GM21786 (cell line): ENCODE measurements around the gene RPS15.
"Not testable (repeated sequence)": the region's sequence is repeated elsewhere in the genome, so short reads cannot be mapped to it uniquely, and the experiment has no call there.

ENCODE experiments used
- ATAC-seq: cut with Tn5 transposase; IDR thresholded peaks from one replicate; pipeline ENCODE4 v1.9.1; 2021; ENCODE audit not compliant: unreplicated experiment

RPS15 gene

DNA sequence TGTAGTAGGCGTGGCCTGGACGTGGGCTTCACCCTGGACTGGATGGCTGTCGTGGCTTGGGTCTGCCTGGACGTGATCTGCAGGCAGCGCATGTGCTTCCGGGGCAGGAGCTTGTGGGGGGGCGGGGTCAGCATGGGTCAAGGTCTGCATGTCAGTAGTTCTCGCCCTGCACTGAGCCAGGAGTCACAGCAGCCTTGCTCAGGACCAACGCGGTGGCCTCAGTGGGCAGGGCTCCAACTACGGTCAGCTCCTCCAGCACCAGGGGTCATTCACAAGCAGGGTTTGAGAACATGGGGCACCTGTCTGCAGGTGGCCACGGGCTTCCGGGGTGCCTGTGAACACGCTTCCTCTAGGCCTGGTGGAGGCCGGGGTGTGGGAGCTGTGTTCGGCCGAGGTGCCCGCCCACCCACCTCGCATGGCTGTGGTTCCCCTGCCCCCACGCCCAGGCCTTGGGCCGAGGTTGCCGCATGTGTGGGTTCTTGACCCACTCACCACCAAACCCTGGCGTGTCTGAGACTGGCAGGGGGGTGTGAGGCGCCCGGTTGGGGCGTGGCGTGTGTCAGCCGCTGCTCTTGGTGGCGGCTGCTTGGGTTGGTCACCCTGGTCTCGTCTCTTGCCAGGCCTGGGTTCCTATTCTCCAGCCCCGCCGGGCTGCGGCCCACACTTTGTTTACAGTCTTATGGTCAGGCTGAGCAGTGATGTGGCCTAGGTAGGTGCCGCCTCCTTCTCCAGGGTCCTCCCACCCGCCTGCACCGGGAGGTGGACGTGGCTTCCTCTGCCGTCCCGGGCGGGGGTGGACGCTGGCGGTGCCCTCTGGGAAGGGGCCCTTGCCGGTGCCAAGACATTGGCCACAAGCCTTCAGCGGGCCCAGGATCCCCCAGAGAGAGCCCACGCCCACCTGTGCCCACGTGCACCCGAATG is 4.8 kb upstream of the RPS15 start:
- no peak for ATAC-seq

DNA sequence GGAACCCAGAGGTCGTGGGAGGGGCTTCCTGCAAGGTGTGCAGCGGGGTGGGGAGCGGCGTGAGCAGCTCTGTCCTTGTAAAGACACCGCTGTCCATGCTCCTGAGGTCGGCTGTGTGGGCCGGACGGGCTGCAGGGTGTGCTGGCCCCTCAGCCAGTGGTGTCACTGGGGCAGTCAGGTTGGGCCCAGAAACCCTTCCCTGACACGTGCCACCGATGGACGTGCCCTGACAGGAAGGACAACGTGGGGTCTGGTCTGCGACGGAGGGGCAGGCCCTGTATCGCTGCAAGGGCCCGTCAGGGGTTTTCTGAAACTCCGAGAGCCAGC is 4.2 kb upstream of the RPS15 start:
- no peak for ATAC-seq

DNA sequence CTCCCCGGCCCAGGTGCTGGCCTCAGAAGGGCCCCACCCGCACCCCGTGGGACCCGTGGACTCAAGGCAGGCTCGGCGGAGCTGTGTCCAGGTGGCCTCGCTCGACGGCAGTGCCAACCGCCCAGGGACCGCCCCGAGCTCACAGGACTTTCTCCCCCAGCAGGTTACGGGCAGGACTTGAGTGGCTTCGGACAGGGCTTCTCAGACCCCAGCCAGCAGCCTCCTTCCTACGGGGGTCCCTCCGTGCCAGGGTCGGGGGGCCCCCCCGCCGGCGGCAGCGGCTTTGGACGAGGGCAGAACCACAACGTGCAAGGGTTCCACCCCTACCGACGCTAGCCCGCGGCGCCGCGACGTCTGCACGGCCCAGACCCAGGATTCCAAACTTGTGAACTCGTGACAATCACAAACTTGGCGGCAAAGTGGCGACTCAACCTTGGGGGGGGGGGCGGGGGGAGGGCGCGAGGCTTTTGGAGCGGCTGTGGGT is 3.6 kb upstream of the RPS15 start:
- no peak for ATAC-seq

DNA sequence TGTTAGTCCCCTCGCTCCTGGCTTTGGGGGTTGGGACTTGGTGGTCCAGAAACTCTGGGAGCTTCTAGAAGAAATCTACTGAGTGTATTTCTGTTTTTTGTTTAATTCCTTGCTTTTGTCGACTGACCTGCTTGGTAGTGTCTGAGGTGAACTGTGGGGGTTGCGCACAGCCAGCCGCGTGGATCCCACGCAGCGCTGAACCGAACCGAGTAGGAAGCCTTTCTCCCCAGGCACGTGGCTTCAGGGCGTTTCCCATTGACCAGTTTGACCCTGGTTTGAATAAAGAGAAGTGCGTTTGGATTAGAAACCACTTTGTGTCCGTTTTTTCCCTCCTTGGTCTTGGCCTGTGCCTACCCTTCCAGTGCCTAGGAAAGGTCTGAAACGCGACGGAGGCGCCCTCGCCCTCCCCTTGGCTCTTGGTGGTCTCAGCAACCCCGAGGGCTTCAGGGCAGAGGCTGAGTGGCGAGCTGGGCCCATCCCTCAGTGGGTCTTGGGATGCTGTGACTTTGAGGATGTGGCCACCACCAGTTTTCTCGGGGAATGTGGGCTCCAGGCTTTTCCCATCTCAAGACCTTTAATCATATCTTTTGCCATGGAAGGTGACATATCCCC is 2.7 kb upstream of the RPS15 start:
- no peak for ATAC-seq

DNA sequence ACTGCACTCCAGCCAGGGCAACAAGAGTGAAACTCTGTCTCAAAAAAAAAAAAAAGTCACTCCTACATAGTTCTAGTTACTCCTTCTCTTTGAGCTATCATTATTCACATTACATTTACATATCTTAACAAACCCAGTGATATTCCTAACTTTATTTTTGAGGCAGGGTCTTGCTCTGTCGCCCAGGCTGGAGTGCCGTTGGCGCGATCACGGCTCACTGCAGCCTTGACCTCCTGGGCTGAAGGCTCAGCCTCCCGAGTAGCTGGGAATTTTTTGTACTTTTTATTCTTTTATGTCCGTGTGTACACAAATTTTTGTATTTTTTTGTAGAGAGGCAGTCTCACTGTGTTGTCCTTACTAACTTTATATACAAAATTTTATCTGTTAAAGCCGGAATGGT is 587 bp upstream of the RPS15 start:
- ATAC-seq, result no peak

DNA sequence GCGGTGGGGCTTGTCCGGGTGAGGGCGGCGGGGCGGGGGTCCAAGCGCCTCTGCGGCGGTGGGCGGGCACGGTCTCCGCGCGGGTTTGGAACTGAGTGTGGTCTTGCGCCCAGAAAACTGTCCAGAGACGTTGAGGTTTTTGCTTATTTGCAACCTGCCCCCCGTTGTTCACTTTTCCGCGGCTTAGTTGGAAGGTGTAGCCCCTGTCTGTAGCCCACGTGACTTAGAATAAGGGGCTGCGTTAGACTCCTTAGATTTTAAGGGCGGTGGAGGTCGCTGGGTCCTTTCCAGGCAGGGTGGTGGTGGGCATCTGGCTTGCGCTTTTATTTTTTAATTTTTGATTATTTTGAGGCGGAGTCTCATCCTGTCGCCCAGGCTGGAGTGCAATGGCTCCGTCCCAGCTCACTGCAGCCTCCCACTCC is 748 bp downstream of the RPS15 start:
- no peak for ATAC-seq

DNA sequence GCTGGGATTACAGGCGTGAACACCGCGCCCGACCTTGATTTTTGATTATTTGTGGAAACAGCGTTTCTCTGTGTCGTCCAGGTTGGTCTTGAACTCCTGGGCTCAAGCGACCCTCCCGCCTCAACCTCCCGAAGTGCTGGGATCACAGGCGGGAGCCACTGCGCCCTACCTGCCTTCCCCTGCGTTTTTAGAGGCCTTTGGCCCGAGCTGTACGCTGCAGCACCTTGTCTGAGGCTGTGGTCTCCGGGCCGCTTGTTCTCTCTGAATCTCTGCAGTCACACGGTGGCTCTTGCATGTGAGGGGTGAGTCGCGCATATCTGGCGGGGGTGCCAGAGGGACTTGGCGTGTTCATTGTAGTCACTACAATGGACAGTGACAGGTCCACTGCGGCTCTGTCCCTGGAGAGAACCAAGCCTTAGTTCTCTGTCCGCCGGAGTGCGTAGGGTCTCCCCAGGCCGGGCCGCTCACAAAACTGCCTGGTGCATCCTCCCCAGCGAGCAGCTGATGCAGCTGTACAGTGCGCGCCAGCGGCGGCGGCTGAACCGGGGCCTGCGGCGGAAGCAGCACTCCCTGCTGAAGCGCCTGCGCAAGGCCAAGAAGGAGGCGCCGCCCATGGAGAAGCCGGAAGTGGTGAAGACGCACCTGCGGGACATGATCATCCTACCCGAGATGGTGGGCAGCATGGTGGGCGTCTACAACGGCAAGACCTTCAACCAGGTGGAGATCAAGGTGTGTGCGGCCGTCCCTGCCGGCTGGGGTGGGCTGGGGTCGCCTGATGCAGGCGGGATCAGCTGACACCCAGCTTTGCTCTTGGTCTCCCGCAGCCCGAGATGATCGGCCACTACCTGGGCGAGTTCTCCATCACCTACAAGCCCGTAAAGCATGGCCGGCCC is 1.6 kb downstream of the RPS15 start:
- not testable (repeated sequence) for ATAC-seq

DNA sequence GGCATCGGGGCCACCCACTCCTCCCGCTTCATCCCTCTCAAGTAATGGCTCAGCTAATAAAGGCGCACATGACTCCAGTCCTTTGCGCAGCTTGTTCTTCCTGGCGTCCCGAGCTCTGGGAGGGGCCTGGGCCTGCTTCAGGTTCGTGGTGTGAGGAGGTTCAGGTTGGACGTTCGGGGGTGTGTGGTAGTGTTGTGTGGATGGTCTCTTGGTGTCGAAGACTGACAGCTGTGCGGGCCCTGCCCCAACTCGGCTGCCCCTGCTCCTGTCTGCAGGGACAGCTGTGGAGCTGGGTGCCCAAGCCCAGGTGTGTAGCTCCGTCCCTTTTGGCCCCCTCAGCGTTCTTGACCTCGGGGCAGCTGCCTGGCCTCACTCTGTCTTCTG is 2.2 kb downstream of the RPS15 start:
- no peak for ATAC-seq

DNA sequence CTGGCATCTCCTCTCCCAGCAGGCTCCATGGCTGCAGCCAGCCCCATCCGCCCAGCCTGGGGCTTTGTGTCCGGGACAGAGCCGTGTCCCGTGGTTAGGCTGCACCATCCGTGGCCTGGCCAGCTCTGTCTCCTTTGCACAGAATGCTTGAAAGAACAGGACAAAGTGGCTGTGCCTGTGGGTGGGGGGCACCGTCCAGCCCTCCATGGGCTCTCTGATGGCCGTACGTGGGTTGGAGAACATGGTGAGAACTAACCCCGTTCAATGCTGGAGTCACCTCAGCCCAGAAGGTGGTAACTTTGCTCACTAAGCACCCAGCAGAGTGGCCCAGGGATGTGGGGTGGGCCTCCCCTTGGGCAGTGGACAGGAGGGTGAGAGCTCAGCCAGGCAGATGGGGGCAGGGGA is 2.8 kb downstream of the RPS15 start:
- no peak for ATAC-seq

DNA sequence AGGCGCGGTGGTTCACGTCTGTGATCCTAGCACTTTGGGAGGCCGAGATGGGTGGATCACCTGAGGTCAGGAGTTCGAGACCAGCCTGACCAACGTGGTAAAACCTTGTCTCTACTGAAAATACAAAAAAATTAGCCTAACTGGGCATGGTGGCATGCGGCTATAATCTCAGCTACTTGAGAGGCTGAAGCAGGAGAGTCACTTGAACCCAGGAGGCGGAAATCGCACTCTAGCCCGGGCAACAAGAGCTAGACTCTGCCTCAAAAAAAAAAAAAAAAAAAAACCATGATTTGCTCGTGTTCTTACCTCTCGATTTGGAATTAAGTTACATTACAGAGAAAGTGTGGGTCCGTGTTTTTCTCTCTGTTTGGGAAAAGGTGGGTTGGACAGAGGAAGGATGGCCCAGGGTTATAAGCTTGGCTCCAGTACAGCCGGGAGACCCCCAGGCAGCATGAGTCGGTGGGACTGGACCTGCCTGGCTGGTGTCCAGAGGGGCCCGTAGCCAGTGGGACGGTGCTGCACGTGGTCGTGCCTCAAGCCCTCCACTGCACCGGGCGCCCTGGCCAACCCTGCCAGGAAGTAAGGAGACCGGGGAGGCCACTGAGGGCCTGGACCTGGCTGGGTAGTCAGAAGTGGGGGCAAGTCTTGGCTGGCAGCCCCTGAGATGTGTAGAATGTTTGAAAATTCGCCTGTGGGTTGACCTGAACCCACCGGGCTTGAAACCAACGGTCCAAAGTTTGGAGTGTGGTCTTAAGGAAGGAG is 3.7 kb downstream of the RPS15 start:
- ATAC-seq, result no peak

DNA sequence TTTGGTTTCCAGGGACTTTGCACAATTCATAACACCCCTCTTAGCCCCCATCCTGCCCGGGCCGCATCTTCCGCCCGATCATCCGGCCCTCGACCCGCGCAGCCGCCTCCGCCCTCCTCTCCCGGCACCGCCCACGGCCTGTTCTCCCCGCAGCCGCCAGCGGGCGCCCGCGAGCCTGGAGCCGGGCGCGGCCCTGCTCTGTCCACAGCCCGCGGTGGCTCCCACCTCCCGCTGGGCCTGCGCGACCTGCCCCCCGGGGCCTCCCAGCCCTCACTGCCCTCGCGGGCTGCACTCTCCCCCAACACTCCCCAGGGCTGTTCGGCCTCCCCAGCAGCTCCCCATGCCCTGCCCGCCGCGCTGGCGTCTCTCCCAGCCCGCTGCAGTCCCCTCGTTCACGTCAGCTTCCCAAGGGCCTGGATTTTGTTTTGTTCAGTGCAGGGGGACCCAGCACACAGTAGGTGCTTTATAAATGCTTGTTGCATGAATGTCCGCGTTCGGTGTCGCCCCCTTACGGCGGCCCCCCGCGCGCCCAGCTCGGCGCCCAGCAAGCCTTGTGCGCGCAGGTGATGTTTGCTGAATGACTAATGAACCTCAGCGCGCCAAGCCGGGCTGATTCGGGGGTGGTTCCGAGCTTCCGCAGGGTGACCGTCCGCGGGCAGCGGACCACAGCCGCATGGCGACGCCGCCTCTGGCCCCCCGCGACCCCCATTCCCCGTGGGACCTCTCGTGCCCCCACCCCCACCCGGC is 7.2 kb downstream of the RPS15 start:
- ATAC-seq, result no peak

DNA sequence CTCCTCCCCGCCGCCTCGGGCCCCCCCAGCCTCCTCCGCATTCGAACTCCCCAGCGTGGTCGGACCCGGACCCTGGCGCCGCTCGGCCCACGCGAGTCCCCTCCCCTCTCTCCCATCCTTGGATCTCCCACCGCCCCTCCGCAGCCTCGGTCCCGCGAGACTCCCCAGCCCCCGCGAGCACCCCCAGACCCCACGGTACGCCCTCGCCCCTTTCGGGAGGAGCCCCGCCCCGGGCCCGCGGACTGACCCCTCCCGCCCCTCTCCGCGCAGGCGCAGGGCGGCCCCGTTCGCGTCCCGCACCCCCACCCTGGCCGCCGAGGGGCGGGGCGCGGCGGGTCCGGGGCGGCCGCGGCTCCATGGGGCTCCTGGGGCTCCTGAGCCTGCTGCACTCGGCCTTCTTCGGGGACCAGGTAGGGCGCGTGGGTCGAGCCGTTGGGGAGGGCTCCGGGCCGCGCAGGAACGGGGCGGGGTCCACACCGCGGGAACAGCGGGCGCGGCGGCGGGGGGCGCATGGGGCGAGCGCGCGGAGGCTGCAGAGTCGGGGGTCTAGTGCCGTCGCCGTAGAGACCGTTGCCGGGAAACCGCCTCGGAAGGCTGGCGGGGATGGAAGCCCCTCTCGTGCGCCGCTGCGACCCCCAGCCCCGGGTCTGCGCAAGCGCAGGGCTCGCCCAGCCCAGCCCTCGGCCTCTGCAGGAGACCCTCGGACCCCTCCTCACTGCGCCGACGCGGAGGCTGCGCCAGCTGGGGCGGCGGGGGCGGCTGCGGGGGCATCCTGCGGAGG is 7.9 kb downstream of the RPS15 start:
- no peak for ATAC-seq

DNA sequence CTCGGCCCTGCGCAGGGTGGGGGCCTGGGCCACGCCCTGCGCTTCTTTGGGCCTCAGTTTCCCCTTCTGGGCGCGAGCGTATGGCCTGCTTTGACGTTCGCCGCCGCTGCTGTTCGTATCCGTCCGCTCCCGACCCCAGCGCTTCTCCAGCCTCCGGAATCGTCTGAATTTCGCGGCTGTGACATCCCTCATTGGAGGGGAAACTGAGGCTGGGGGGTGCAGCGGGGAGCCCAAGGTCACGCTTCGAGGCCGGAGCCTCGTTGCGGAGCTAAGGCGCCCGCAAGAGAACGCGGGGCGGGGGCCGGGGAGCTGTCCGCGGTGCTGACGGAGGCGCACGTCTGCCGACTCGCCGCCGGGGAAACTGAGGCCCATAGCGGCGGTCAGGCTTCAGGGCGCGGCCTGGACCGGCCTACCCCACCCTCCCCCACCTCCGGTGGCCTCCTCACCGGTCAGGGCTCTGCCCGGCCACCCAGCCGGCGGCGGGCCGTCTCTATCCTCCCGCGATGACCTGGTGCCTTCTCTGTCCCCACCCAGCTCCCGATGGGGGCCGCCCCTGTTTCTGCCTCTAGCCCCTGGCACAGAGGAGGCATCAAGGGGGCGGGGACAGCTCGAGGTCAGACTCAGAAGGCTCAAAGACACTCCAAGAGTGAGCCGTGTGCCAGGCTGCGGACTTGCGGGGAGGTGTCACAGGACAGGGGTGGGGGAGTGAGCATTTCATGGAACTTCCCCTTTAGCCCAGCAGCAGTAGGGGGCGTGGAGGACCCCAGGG is 8.7 kb downstream of the RPS15 start:
- no peak for ATAC-seq

DNA sequence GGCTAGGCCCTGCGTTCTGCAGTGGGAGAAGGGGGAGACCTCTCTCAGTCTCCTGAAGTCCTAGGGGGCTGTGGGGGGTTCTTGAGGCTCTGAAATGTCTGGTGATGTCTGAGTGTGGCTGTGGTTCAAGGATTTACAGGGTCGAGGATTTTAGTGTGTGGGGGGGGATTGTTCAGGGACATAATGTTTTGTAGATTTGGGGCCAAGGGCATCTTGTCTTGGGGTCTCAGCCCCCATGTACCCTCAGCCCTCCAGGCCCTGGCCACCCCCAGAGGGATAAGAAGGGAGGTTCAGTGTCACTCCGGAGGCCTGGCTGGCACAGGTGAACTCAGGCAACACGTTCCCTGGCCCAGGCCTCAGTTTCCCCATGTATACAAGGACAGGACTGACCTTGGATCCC is 9.3 kb downstream of the RPS15 start:
- no peak for ATAC-seq

DNA sequence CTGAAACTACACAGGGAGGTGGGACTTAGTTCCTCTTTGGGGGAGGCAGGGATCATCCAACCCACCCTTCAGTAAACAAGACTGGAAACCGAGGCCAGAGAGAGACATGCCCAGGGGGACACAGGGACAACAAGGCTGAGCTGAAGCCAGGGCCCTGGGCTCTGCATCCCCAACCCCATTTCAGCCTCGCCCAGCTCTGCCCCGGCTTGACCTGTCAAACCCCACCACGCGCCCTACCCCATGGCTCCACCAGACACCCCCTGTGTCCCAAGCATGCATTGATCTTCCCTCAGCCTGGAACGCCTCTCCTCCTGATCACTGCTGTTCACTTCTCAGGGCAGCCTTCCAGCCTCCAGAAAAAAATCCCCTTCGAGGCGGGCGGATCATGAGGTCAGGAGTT is 9.7 kb downstream of the RPS15 start:
- ATAC-seq, result no peak

DNA sequence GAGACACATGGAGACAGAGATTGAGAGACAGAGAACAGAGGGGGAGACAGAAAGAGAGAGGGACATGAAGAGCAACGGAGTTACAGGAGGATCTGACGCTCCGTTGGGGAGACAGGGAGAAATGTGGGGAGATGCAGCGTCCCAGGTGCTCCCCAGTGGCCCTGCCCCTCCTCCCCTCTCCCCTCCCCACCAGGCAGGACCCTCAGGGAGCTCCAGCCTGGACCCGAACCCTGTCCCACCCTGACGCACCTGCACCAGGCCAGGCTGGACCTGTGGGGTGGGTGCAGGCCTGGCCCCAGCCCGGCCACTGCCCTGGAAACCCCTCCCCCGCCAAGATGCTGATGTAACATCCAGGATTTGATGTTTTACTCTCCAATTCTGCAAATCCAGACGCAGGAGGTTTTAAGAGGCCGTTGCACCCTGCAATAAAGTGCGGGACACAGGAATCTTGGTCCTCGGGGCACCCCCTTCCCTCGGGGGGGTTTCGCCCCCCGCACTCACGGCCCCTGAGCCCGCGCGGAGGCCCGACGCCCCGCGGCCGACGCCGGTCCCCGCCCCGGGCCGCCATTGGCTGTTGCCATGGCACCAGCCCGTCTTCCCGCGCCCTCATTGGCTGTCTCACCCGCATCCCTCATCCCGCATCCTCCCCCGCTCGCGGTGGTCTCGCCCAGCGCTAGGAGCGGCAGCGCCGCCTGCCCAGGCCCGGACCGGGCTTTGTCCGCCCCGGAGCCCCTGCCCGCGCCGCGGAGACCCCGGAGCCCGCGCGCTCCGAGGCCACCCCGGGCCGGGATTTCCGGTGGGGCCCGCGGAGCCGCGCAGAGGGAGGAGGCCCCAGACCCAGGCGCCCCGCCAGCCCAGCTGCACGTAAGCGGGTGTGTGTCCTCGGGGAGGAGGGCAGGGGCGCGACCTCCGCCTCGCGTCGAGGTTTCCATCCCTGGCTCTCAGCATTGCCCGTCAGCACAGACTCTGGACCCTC is 11.6 kb downstream of the RPS15 start, which contains the start of gene APC2:
Gene APC2, plus strand, starts transcription at position 655 of the 976 bp plus-strand sequence. CDS start 2,881 bp downstream, outside the sequence.
- ATAC-seq, result no peak
